Measurements from ENCODE around the gene DDIT3. TPM values are rescaled to one million over a fixed set of nuclear protein-coding genes. Genes with fewer than 3 reads are reported as not detected.

DDIT3 gene
- polyA plus RNA-seq (2012; ENCODE audit: insufficient read length, low read depth) = 166 TPM

GRCh38 chr12:57520053-57520818, at the start of gene DDIT3:
Gene DDIT3 (minus strand): TSS chr12:57520514. CDS start chr12:57517406, 3,108 bp downstream.
- TF ChIP-seq SIN3A (IDR thresholded peaks at IDR 0.05; ENCODE audit: borderline replicate concordance, insufficient read depth, low read length) = peak; percentile 73; the same call in 1 of the 2 replicates
- peak; percentile 98 for TF ChIP-seq TAF1 (IDR thresholded peaks at IDR 0.05; ENCODE audit: borderline replicate concordance, insufficient read depth, low read length)
- TF ChIP-seq FOXP2 (optimal IDR thresholded peaks at IDR 0.05; ENCODE audit: borderline replicate concordance, extremely low read depth, extremely low read length, insufficient read depth) = no peak
- peak; percentile 99 for TF ChIP-seq POLR2AphosphoS5 (IDR thresholded peaks at IDR 0.05; ENCODE audit: low read depth, low read length)
- TF ChIP-seq REST (IDR thresholded peaks at IDR 0.05; ENCODE audit: insufficient read depth in 1 of 2, low read depth in 2 of 2, low read length in 2 of 2) = peak in 1 of 2 experiments; percentile 56; a peak in 1 of 4 replicates

- TF ChIP-seq TAF1 (IDR thresholded peaks at IDR 0.05; ENCODE audit: borderline replicate concordance, insufficient read depth, low read length) (no peak), FOXP2 (optimal IDR thresholded peaks at IDR 0.05; ENCODE audit: borderline replicate concordance, extremely low read depth, extremely low read length, insufficient read depth) (no peak), SIN3A (IDR thresholded peaks at IDR 0.05; ENCODE audit: borderline replicate concordance, insufficient read depth, low read length) (no peak), REST (IDR thresholded peaks at IDR 0.05; ENCODE audit: insufficient read depth in 1 of 2, low read depth in 2 of 2, low read length in 2 of 2) (no peak), POLR2AphosphoS5 (IDR thresholded peaks at IDR 0.05; ENCODE audit: low read depth, low read length) (no peak)
Measured at GRCh38 chr12:57569858-57570257, 49.5 kb upstream of the DDIT3 start.

- no peak for TF ChIP-seq FOXP2 (optimal IDR thresholded peaks at IDR 0.05; ENCODE audit: borderline replicate concordance, extremely low read depth, extremely low read length, insufficient read depth)
- no peak for TF ChIP-seq SIN3A (IDR thresholded peaks at IDR 0.05; ENCODE audit: borderline replicate concordance, insufficient read depth, low read length)
- no peak for TF ChIP-seq REST (IDR thresholded peaks at IDR 0.05; ENCODE audit: insufficient read depth in 1 of 2, low read depth in 2 of 2, low read length in 2 of 2)
- no peak for TF ChIP-seq POLR2AphosphoS5 (IDR thresholded peaks at IDR 0.05; ENCODE audit: low read depth, low read length)
- TF ChIP-seq TAF1 (IDR thresholded peaks at IDR 0.05; ENCODE audit: borderline replicate concordance, insufficient read depth, low read length) = no peak
Measured at GRCh38 chr12:57568838-57569237, 48.5 kb upstream of the DDIT3 start.

GRCh38 chr12:57564178-57564740, 43.9 kb upstream of the DDIT3 start:
- TF ChIP-seq TAF1 (IDR thresholded peaks at IDR 0.05; ENCODE audit: borderline replicate concordance, insufficient read depth, low read length) = no peak
- TF ChIP-seq FOXP2 (optimal IDR thresholded peaks at IDR 0.05; ENCODE audit: borderline replicate concordance, extremely low read depth, extremely low read length, insufficient read depth) = no peak
- no peak for TF ChIP-seq POLR2AphosphoS5 (IDR thresholded peaks at IDR 0.05; ENCODE audit: low read depth, low read length)
- no peak for TF ChIP-seq SIN3A (IDR thresholded peaks at IDR 0.05; ENCODE audit: borderline replicate concordance, insufficient read depth, low read length)
- no peak for TF ChIP-seq REST (IDR thresholded peaks at IDR 0.05; ENCODE audit: insufficient read depth in 1 of 2, low read depth in 2 of 2, low read length in 2 of 2)

All from PFSK-1 (cell line).